GM12872 (cell line): Measurements from ENCODE around the gene RPS5.

Experiments used
- TF ChIP-seq, protein P1 (sequence below): IDR thresholded peaks from 3 replicates; pipeline ENCODE4 v1.5.1; 2011; ENCODE audit warnings: low read depth, mild to moderate bottlenecking, low read length, moderate library complexity; ENCODE audit not compliant: insufficient read depth

The RPS5 gene

GRCh38 chr19:58440556-58440955, 53.5 kb downstream of the RPS5 start:
- TF ChIP-seq, protein P1, sequence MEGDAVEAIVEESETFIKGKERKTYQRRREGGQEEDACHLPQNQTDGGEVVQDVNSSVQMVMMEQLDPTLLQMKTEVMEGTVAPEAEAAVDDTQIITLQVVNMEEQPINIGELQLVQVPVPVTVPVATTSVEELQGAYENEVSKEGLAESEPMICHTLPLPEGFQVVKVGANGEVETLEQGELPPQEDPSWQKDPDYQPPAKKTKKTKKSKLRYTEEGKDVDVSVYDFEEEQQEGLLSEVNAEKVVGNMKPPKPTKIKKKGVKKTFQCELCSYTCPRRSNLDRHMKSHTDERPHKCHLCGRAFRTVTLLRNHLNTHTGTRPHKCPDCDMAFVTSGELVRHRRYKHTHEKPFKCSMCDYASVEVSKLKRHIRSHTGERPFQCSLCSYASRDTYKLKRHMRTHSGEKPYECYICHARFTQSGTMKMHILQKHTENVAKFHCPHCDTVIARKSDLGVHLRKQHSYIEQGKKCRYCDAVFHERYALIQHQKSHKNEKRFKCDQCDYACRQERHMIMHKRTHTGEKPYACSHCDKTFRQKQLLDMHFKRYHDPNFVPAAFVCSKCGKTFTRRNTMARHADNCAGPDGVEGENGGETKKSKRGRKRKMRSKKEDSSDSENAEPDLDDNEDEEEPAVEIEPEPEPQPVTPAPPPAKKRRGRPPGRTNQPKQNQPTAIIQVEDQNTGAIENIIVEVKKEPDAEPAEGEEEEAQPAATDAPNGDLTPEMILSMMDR: no peak
